IMR-90 (cell line): ENCODE measurements around the gene HOXA3. TPM values are rescaled to one million over a fixed set of nuclear protein-coding genes. Genes with fewer than 3 reads are reported as not detected.

Experiments used
- ATAC-seq: fragments of 200-7000 bp; cut with Tn5 transposase; 2 replicates; pipeline ENCODE4 v1.9.1; 2020; ENCODE audit warnings: low read depth, mild to moderate bottlenecking, moderate library complexity
- BruUV-seq: library from RNA; stranded (reverse); fragments of 400-500 nt; replicated peaks from 2 replicates; lab custom pipeline; 2021; lab: Mats Ljungman, UMichigan
- CTCF ChIA-PET: fragments of 300-600 bp; formaldehyde crosslinking; extraction: SDS; loops from one replicate; lab custom pipeline; 2021; ENCODE audit warnings: antibody characterized with exemption; lab: Yijun Ruan, JAX
- POLR2A ChIA-PET: fragments of 300-600 bp; sonication (Branson Sonifier 250); formaldehyde crosslinking; loops from one replicate; lab custom pipeline; 2022; ENCODE audit warnings: antibody characterized with exemption; ENCODE audit not compliant: unreplicated experiment; lab: Charles Lee
- DNase-seq: peaks from one replicate; pipeline ENCODE4 v3.0.0; 2013
- H2AFZ ChIP-seq: replicated peaks from 2 replicates; pipeline ENCODE3; 2013; ENCODE audit warnings: low read length, mild to moderate bottlenecking; ENCODE audit not compliant: poor library complexity
- H2AK5ac ChIP-seq: 2 replicates; pipeline ENCODE4 v1.6.1; 2013; ENCODE audit warnings: low read depth, low read length, inconsistent platforms
- H2AK9ac ChIP-seq: replicated peaks from 2 replicates; pipeline ENCODE3; 2013; ENCODE audit warnings: mild to moderate bottlenecking, low read depth, low read length, moderate library complexity; ENCODE audit not compliant: poor library complexity
- H2BK120ac ChIP-seq: 2 replicates; pipeline ENCODE4 v1.6.1; 2013; ENCODE audit warnings: low read depth, low read length, inconsistent platforms
- H2BK15ac ChIP-seq: 3 replicates; pipeline ENCODE4 v1.6.1; 2013; ENCODE audit warnings: low read depth, low read length, inconsistent platforms
- H2BK20ac ChIP-seq: 2 replicates; pipeline ENCODE4 v1.6.1; 2013; ENCODE audit warnings: low read depth, mild to moderate bottlenecking, inconsistent platforms, low read length, moderate library complexity
- H2BK5ac ChIP-seq: 2 replicates; pipeline ENCODE4 v1.6.1; 2013; ENCODE audit warnings: mild to moderate bottlenecking, low read depth, low read length, inconsistent platforms; ENCODE audit not compliant: poor library complexity, severe bottlenecking
- H3K14ac ChIP-seq: replicated peaks from 2 replicates; pipeline ENCODE4 v1.6.1; 2013; ENCODE audit warnings: low read depth, low read length, inconsistent platforms
- H3K18ac ChIP-seq: 2 replicates; pipeline ENCODE4 v1.6.1; 2013; ENCODE audit warnings: low read depth, low read length, control low read depth
- H3K23ac ChIP-seq: 2 replicates; pipeline ENCODE4 v1.6.1; 2013; ENCODE audit warnings: low read depth, low read length, inconsistent platforms
- H3K27ac ChIP-seq: 2 replicates; pipeline ENCODE4 v1.5.1; 2013; ENCODE audit warnings: mild to moderate bottlenecking, control low read depth, low read length; ENCODE audit not compliant: insufficient read depth
- H3K27me3 ChIP-seq: 2 replicates; pipeline ENCODE4 v1.6.1; 2013; ENCODE audit warnings: low read length; ENCODE audit not compliant: control insufficient read depth, insufficient read depth
- H3K36me3 ChIP-seq: 2 replicates; pipeline ENCODE4 v1.6.1; 2013; ENCODE audit warnings: low read length, mixed read lengths; ENCODE audit not compliant: control insufficient read depth, insufficient read depth
- H3K4ac ChIP-seq: 2 replicates; pipeline ENCODE4 v1.6.1; 2013; ENCODE audit warnings: low read depth, low read length, inconsistent platforms
- H3K4me1 ChIP-seq: 2 replicates; pipeline ENCODE4 v1.6.1; 2013; ENCODE audit warnings: low read length, mixed read lengths; ENCODE audit not compliant: control insufficient read depth, insufficient read depth
- H3K4me2 ChIP-seq: 2 replicates; pipeline ENCODE4 v1.6.1; 2013; ENCODE audit warnings: low read depth, mild to moderate bottlenecking, control low read depth, low read length, moderate library complexity
- H3K4me3 ChIP-seq: 2 replicates; pipeline ENCODE4 v1.5.1; 2013; ENCODE audit warnings: low read depth, mild to moderate bottlenecking, control low read depth, low read length, moderate library complexity; ENCODE audit not compliant: insufficient read depth
- H3K56ac ChIP-seq: 2 replicates; pipeline ENCODE4 v1.6.1; 2013; ENCODE audit warnings: low read length, inconsistent platforms; ENCODE audit not compliant: insufficient read depth; ENCODE audit errors: extremely low read depth
- H3K79me1 ChIP-seq, 2 experiments: 2 replicates each; pipeline ENCODE4 v1.6.1; 2013; ENCODE audit warnings: low read length in 2 of 2, inconsistent platforms in 1 of 2, low read depth in 1 of 2
- H3K9ac ChIP-seq: 2 replicates; pipeline ENCODE4 v1.6.1; 2013; ENCODE audit warnings: low read depth, low read length, control low read depth
- H3K9me1 ChIP-seq: 2 replicates; pipeline ENCODE4 v1.6.1; 2013; ENCODE audit warnings: low read length, inconsistent platforms; ENCODE audit not compliant: insufficient read depth
- H3K9me3 ChIP-seq: 2 replicates; pipeline ENCODE4 v1.6.1; 2013; ENCODE audit warnings: low read length; ENCODE audit not compliant: control insufficient read depth, insufficient read depth
- H4K20me1 ChIP-seq: 2 replicates; pipeline ENCODE4 v1.6.1; 2013; ENCODE audit warnings: low read length, inconsistent platforms; ENCODE audit not compliant: insufficient read depth
- H4K5ac ChIP-seq: 2 replicates; pipeline ENCODE4 v1.6.1; 2013; ENCODE audit warnings: mild to moderate bottlenecking, low read depth, low read length, control low read depth
- H4K8ac ChIP-seq, 2 experiments: 2 replicates each; pipeline ENCODE4 v1.6.1; 2013; ENCODE audit warnings: low read depth in 2 of 2, low read length in 2 of 2, control low read depth in 1 of 2, inconsistent platforms in 1 of 2
- H4K91ac ChIP-seq: 2 replicates; pipeline ENCODE4 v1.6.1; 2013; ENCODE audit warnings: low read depth, low read length, inconsistent platforms; ENCODE audit not compliant: insufficient read depth
- BHLHE40 ChIP-seq: fragments of 150-350 bp; IDR thresholded peaks from 2 replicates; pipeline ENCODE4 v1.6.1; 2016; ENCODE audit warnings: mild to moderate bottlenecking, low read depth, low read length
- CEBPB ChIP-seq: IDR thresholded peaks from 2 replicates; pipeline ENCODE4 v1.6.1; 2012; ENCODE audit warnings: low read depth, low read length, improper control_type of control experiment
- CTCF ChIP-seq: conservative IDR thresholded peaks from 2 replicates; pipeline ENCODE4 v1.5.1; 2012; ENCODE audit warnings: mild to moderate bottlenecking, low read depth, low read length, improper control_type of control experiment
- ELK1 ChIP-seq: fragments of 150-350 bp; IDR thresholded peaks from 2 replicates; pipeline ENCODE4 v1.6.1; 2016; ENCODE audit warnings: low read depth, mild to moderate bottlenecking, low read length, moderate library complexity, borderline replicate concordance
- FOS ChIP-seq: fragments of 150-350 bp; IDR thresholded peaks from 2 replicates; pipeline ENCODE4 v1.6.1; 2016; ENCODE audit warnings: low read depth, low read length
- MAFK ChIP-seq: IDR thresholded peaks from 2 replicates; pipeline ENCODE4 v1.6.1; 2012; ENCODE audit warnings: low read depth, low read length, improper control_type of control experiment
- MAZ ChIP-seq: IDR thresholded peaks from 2 replicates; pipeline ENCODE4 v1.6.1; 2012; ENCODE audit warnings: low read depth, mild to moderate bottlenecking, low read length, improper control_type of control experiment, moderate library complexity, borderline replicate concordance
- MXI1 ChIP-seq: IDR thresholded peaks from 2 replicates; pipeline ENCODE4 v1.6.1; 2012; ENCODE audit warnings: low read depth, mild to moderate bottlenecking, low read length, moderate library complexity, borderline replicate concordance
- NFE2L2 ChIP-seq: fragments of 150-350 bp; IDR thresholded peaks from 2 replicates; pipeline ENCODE4 v1.6.1; 2016; ENCODE audit warnings: low read depth, mild to moderate bottlenecking, low read length
- POLR2A ChIP-seq: IDR thresholded peaks from 2 replicates; pipeline ENCODE4 v1.6.1; 2012; ENCODE audit warnings: mild to moderate bottlenecking, low read depth, low read length
- RAD21 ChIP-seq: IDR thresholded peaks from 2 replicates; pipeline ENCODE4 v1.6.1; 2012; ENCODE audit warnings: low read length, improper control_type of control experiment
- RFX5 ChIP-seq: IDR thresholded peaks from 2 replicates; pipeline ENCODE4 v1.8.0; 2012; ENCODE audit warnings: low read depth, mild to moderate bottlenecking, low read length, moderate library complexity
- SMC3 ChIP-seq: fragments of 150-350 bp; IDR thresholded peaks from 2 replicates; pipeline ENCODE4 v1.6.1; 2016; ENCODE audit warnings: low read depth, mild to moderate bottlenecking, antibody characterized with exemption, low read length, moderate library complexity
- USF2 ChIP-seq: fragments of 150-350 bp; IDR thresholded peaks from 2 replicates; pipeline ENCODE4 v1.6.1; 2017; ENCODE audit warnings: mild to moderate bottlenecking, antibody characterized with exemption, low read length, low read depth
- WGBS, 2 experiments: methylation state at CpG; one replicate each; pipeline versions ENCODE4 v1.1.5 to v1.1.7; 2013; ENCODE audit warnings: missing lambda C conversion rate in 2 of 2; ENCODE audit not compliant: insufficient read length in 1 of 2; ENCODE audit errors: extremely low coverage in 2 of 2; 5-methylcytosine and 5-hydroxymethylcytosine counted together
- dilution Hi-C: fragments of 300-500 bp; cut with HindIII; formaldehyde crosslinking; loops from one replicate; pipeline ENCODE4 v1.14.3; 2018; ENCODE audit warnings: low sequenced_read_pairs; ENCODE audit not compliant: unreplicated experiment
- in situ Hi-C: fragments of 300-500 bp; cut with MboI; formaldehyde crosslinking; loops from 3 replicates; pipeline ENCODE4 v1.14.3; 2019; ENCODE audit warnings: low sequenced_read_pairs, inconsistent platforms, mixed read lengths
- intact Hi-C: fragments of 100-400 bp; cut with micrococcal nuclease; formaldehyde crosslinking; loops from 2 replicates; pipeline ENCODE4 v1.10.0; 2022
- polyA plus RNA-seq, 3 experiments: library from polyadenylated mRNA; depleted of rRNA; stranded (reverse); fragments of >200 nt; gene quantifications; 2 replicates each; pipeline ENCODE4 v1.2.3, GENCODE V29; 2012; ENCODE audit warnings: low replicate concordance in 1 of 3
- total RNA-seq: library from RNA; depleted of rRNA; stranded (reverse); fragments of >200 nt; gene quantifications from 2 replicates; pipeline ENCODE4 v1.2.3, GENCODE V29; 2012

The HOXA3 gene
- total and polyA plus RNA-seq, 2 of the 4 experiments (the other 2 are of a cell fraction): 0.90 to 5.4 TPM

GRCh38 chr7:27160546-27161213 lies 8.3 kb upstream of the HOXA3 start:
- H3K56ac ChIP-seq: no peak overlapping the region
- H3K4me1 ChIP-seq: peaks cover 1% of the 10 kb centered on the region; the same call in 1 of the 2 replicates
- peak overlapping the region; percentile 63 for H2AK9ac ChIP-seq
- peak overlapping the region; percentile 80 for H3K4me2 ChIP-seq
- H4K20me1 ChIP-seq: no peaks in the 10 kb centered on the region
- H2AFZ ChIP-seq: peak overlapping the region; percentile 98
- DNase-seq: peak; percentile 77
- H4K91ac ChIP-seq: peak overlapping the region; percentile 39
- peaks cover 3% of the 10 kb centered on the region; the same call in 1 of the 2 replicates for H3K9me3 ChIP-seq
- dilution Hi-C loops: no loop called here
- intact Hi-C loops: loop anchor here (1.0 to 10.0 kb wide), 4 partner anchors 791 to 1906 kb away; partner anchors contain the start of genes CBX3 and HNRNPA2B1
- H4K5ac ChIP-seq: no peak overlapping the region; the same call in 1 of the 2 replicates
- no peaks in the 10 kb centered on the region for H3K9me1 ChIP-seq
- H3K23ac ChIP-seq: no peak overlapping the region
- H2AK5ac ChIP-seq: no peak overlapping the region
- peak overlapping the region; percentile 78 for H3K4ac ChIP-seq
- peak overlapping the region; percentile 32 to 68; a peak in 1 of 4 replicates for H4K8ac ChIP-seq
- peak overlapping the region; percentile 28; the same call in 1 of the 2 replicates for H3K9ac ChIP-seq
- peak overlapping the region; percentile 73 for H2BK120ac ChIP-seq
- H3K14ac ChIP-seq: no peak overlapping the region; the same call in 1 of the 2 replicates
- H3K27ac ChIP-seq: no peak overlapping the region
- no peak overlapping the region; the same call in 1 of the 2 replicates for H3K18ac ChIP-seq
- 13% methylated on average over 25 of the region's 54 CpGs; no CpG with 5 or more reads in 1 of the 2 experiments for WGBS, 2 experiments
- no peak overlapping the region for H2BK20ac ChIP-seq
- H2BK5ac ChIP-seq: no peak overlapping the region
- H2BK15ac ChIP-seq: no peak overlapping the region; the same call in 2 of the 3 replicates
- peaks cover 28% of the 10 kb centered on the region for H3K27me3 ChIP-seq
- ChIA-PET CTCF (interaction anchor here (0.6 to 1.8 kb wide), 23 partner anchors 10 to 1268 kb away, joined by 3 to 29 read pairs (median 4); partner anchors contain the start of gene HOXA5), POLR2A (no interaction called here)
- no peaks in the 10 kb centered on the region for H3K36me3 ChIP-seq
- ATAC-seq: peak; percentile 89
- in situ Hi-C loops: no loop called here
- H3K79me1 ChIP-seq: no peaks in the 10 kb centered on the region
- no TSS peak for BruUV-seq
- peak overlapping the region; percentile 55 for H3K4me3 ChIP-seq
- TF ChIP-seq ELK1: no peak
- TF ChIP-seq NFE2L2: no peak
- peak; percentile 32; the same call in 1 of the 2 replicates for TF ChIP-seq MAZ
- TF ChIP-seq SMC3: peak; percentile 79
- TF ChIP-seq BHLHE40: no peak
- TF ChIP-seq FOS: no peak
- peak; percentile 95 for TF ChIP-seq CTCF
- TF ChIP-seq MAFK: no peak
- TF ChIP-seq POLR2A: no peak
- TF ChIP-seq RFX5: no peak
- TF ChIP-seq RAD21: peak; percentile 96
- TF ChIP-seq MXI1: no peak
- TF ChIP-seq CEBPB: no peak
- no peak for TF ChIP-seq USF2
